IPS-11a (cell line): ENCODE measurements around the gene FBXL7.

Experiments
- H3K4me3 ChIP-seq: one replicate; pipeline ENCODE4 v1.5.1; 2013; ENCODE audit warnings: low read depth, low read length, control low read depth

Gene FBXL7

GRCh38 chr5:15926586-15926985, 426.6 kb downstream of the FBXL7 start:
- H3K4me3 ChIP-seq, result no peak overlapping the region

- H3K4me3 ChIP-seq, result no peak overlapping the region
Measured at GRCh38 chr5:15927710-15928380, 427.9 kb downstream of the FBXL7 start.

- H3K4me3 ChIP-seq, result no peak overlapping the region
Measured at GRCh38 chr5:15929611-15930263, 429.8 kb downstream of the FBXL7 start.

GRCh38 chr5:15932066-15932465, 432.1 kb downstream of the FBXL7 start:
- no peak overlapping the region for H3K4me3 ChIP-seq

- H3K4me3 ChIP-seq, result no peak overlapping the region
Measured at GRCh38 chr5:15933259-15934207, 433.6 kb downstream of the FBXL7 start.

GRCh38 chr5:15936505-15937245, 436.7 kb downstream of the FBXL7 start:
- no peak overlapping the region for H3K4me3 ChIP-seq

GRCh38 chr5:15937708-15938107, 437.7 kb downstream of the FBXL7 start:
- H3K4me3 ChIP-seq, result no peak overlapping the region

- H3K4me3 ChIP-seq, result no peak overlapping the region
Measured at GRCh38 chr5:15938186-15938585, 438.2 kb downstream of the FBXL7 start.

GRCh38 chr5:15938961-15939360, 439.0 kb downstream of the FBXL7 start:
- H3K4me3 ChIP-seq, result no peak overlapping the region

- H3K4me3 ChIP-seq, result no peak overlapping the region
Measured at GRCh38 chr5:15940905-15941304, 440.9 kb downstream of the FBXL7 start.

GRCh38 chr5:15943487-15943886, 443.5 kb downstream of the FBXL7 start:
- no peak overlapping the region for H3K4me3 ChIP-seq

- H3K4me3 ChIP-seq, result no peak overlapping the region
Measured at GRCh38 chr5:15946026-15946425, 446.0 kb downstream of the FBXL7 start.

- no peak overlapping the region for H3K4me3 ChIP-seq
Measured at GRCh38 chr5:15948190-15948589, 448.2 kb downstream of the FBXL7 start.

GRCh38 chr5:15951126-15951525, 451.1 kb downstream of the FBXL7 start:
- no peak overlapping the region for H3K4me3 ChIP-seq

GRCh38 chr5:15951550-15951949, 451.6 kb downstream of the FBXL7 start:
- no peak overlapping the region for H3K4me3 ChIP-seq

- H3K4me3 ChIP-seq, result no peak overlapping the region
Measured at GRCh38 chr5:15956622-15957021, 456.6 kb downstream of the FBXL7 start.

- H3K4me3 ChIP-seq, result no peak overlapping the region
Measured at GRCh38 chr5:15957124-15957523, 457.1 kb downstream of the FBXL7 start.

- H3K4me3 ChIP-seq, result no peak overlapping the region
Measured at GRCh38 chr5:15959370-15960164, 459.6 kb downstream of the FBXL7 start.

- H3K4me3 ChIP-seq, result no peak overlapping the region
Measured at GRCh38 chr5:15966066-15966640, 466.2 kb downstream of the FBXL7 start.

GRCh38 chr5:15966651-15967050, 466.7 kb downstream of the FBXL7 start:
- H3K4me3 ChIP-seq, result no peak overlapping the region
